H1 (cell line): Measurements from ENCODE around the gene CACNB2. TPM values are rescaled to one million over a fixed set of nuclear protein-coding genes. Genes with fewer than 3 reads are reported as not detected.

Experiments
- SP4 ChIP-seq: IDR thresholded peaks from 2 replicates; pipeline ENCODE4 v1.6.1; 2012; ENCODE audit warnings: low read length, inconsistent platforms
- polyA plus RNA-seq, 7 experiments: library from polyadenylated mRNA; depleted of rRNA in 3 of 7; stranded (reverse) in 5 of 7; unstranded in 2 of 7; fragments of >200 nt in 5 of 7; fragments of 200-250 nt in 2 of 7; gene quantifications; 1 replicate in 5 of 7; 2 replicates in 1 of 7; 4 replicates in 1 of 7; pipeline versions ENCODE4 v1.2.1 to v1.2.3, GENCODE V29; 2011 to 2013; ENCODE audit warnings: missing spikeins in 2 of 7, mixed read lengths in 2 of 7
- total RNA-seq: library from RNA; stranded (reverse); fragmentation: NEBNext Ultra II Directional; extraction: Animal tissue kit (Norgen Biotek cat#: 25700); gene quantifications from 2 replicates; pipeline ENCODE4 v1.2.1, GENCODE V29; 2021

Gene CACNB2
- total and polyA plus RNA-seq, 2 of the 8 experiments (the other 6 are each of a cell fraction or from before 2014, with no cell fraction given): 2.4 to 3.2 TPM

DNA sequence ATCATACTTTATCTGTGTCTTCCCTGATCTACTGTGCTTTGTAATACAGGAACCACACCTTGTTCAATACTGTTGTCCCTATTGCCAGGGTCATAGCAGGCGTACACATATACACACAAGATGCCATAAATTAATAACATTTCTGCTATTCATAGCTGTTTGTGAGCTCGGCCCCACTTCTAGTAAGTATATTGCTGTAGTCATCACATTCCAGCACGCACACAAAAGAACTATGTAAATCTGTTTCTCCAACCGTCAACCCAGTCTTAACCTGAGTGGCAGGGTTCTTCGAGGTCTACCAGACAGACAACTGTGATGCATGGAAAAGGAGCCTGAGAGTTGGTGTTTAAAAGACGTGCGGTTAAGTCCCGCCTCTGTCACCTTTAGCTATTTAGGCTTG, 5.7 kb upstream of the CACNB2 start (continued):
- TF ChIP-seq SP4: no peak
